H9 (cell line): ENCODE results near the gene SPTY2D1. TPM values are rescaled to one million over a fixed set of nuclear protein-coding genes. Genes with fewer than 3 reads are reported as not detected.

Experiments
- DNase-seq: peaks from one replicate; pipeline ENCODE4 v3.0.0-alpha.2; 2017
- H2AFZ ChIP-seq: one replicate; pipeline ENCODE4 v1.6.1; 2013; ENCODE audit warnings: mild to moderate bottlenecking, low read length, control low read depth, moderate library complexity
- H2AK5ac ChIP-seq: 2 replicates; pipeline ENCODE4 v1.6.1; 2013; ENCODE audit warnings: low read length, control low read depth, mixed read lengths; ENCODE audit not compliant: insufficient read length
- H2BK120ac ChIP-seq: one replicate; pipeline ENCODE4 v1.6.1; 2013; ENCODE audit warnings: low read depth, mild to moderate bottlenecking, low read length, control low read depth, inconsistent platforms; ENCODE audit not compliant: poor library complexity, severe bottlenecking
- H2BK12ac ChIP-seq: 2 replicates; pipeline ENCODE4 v1.6.1; 2013; ENCODE audit warnings: low read length, control low read depth, mixed read lengths, low read depth; ENCODE audit not compliant: insufficient read length
- H2BK15ac ChIP-seq: 2 replicates; pipeline ENCODE4 v1.6.1; 2013; ENCODE audit warnings: low read depth, low read length, control low read depth
- H2BK20ac ChIP-seq: one replicate; pipeline ENCODE4 v1.6.1; 2013; ENCODE audit warnings: low read depth, mild to moderate bottlenecking, low read length, control low read depth, inconsistent platforms; ENCODE audit not compliant: poor library complexity, severe bottlenecking
- H2BK5ac ChIP-seq: 2 replicates; pipeline ENCODE4 v1.6.1; 2013; ENCODE audit warnings: low read length, control low read depth, mixed read lengths; ENCODE audit not compliant: insufficient read length
- H3K14ac ChIP-seq: 2 replicates; pipeline ENCODE4 v1.6.1; 2013; ENCODE audit warnings: low read length, control low read depth; ENCODE audit not compliant: insufficient read depth
- H3K18ac ChIP-seq: 2 replicates; pipeline ENCODE4 v1.6.1; 2013; ENCODE audit warnings: low read depth, mild to moderate bottlenecking, mixed read lengths, low read length, control low read depth; ENCODE audit not compliant: insufficient read length
- H3K23ac ChIP-seq: 2 replicates; pipeline ENCODE4 v1.6.1; 2013; ENCODE audit warnings: low read length, control low read depth, mixed read lengths, low read depth; ENCODE audit not compliant: insufficient read length
- H3K23me2 ChIP-seq: 2 replicates; pipeline ENCODE4 v1.6.1; 2013; ENCODE audit warnings: low read depth, mild to moderate bottlenecking, mixed read lengths, low read length, control low read depth; ENCODE audit not compliant: insufficient read length, poor library complexity, severe bottlenecking
- H3K27ac ChIP-seq: 2 replicates; pipeline ENCODE4 v1.5.1; 2013; ENCODE audit warnings: low read length, control low read depth, mixed read lengths, low read depth; ENCODE audit not compliant: insufficient read length
- H3K27me3 ChIP-seq: 2 replicates; pipeline ENCODE4 v1.6.1; 2013; ENCODE audit warnings: low read length, control low read depth, inconsistent platforms; ENCODE audit not compliant: insufficient read depth
- H3K4ac ChIP-seq: 2 replicates; pipeline ENCODE4 v1.6.1; 2013; ENCODE audit warnings: low read depth, mild to moderate bottlenecking, control low read depth, inconsistent platforms, low read length, moderate library complexity
- H3K4me1 ChIP-seq: 2 replicates; pipeline ENCODE4 v1.6.1; 2013; ENCODE audit warnings: low read length, control low read depth, inconsistent platforms; ENCODE audit not compliant: insufficient read depth
- H3K4me2 ChIP-seq: 2 replicates; pipeline ENCODE4 v1.6.1; 2013; ENCODE audit warnings: low read length, control low read depth, mixed read lengths; ENCODE audit not compliant: insufficient read length, insufficient read depth
- H3K56ac ChIP-seq: 2 replicates; pipeline ENCODE4 v1.6.1; 2013; ENCODE audit warnings: low read depth, mild to moderate bottlenecking, mixed read lengths, low read length, control low read depth; ENCODE audit not compliant: insufficient read length
- H3K79me1 ChIP-seq: 2 replicates; pipeline ENCODE4 v1.6.1; 2013; ENCODE audit warnings: low read depth, mild to moderate bottlenecking, moderate library complexity, low read length, control low read depth, inconsistent platforms; ENCODE audit not compliant: insufficient read depth, poor library complexity, severe bottlenecking
- H3K79me2 ChIP-seq: 2 replicates; pipeline ENCODE4 v1.6.1; 2013; ENCODE audit warnings: low read length, control low read depth, inconsistent platforms; ENCODE audit not compliant: insufficient read depth
- H3K9ac ChIP-seq: 2 replicates; pipeline ENCODE4 v1.6.1; 2013; ENCODE audit warnings: low read length, control low read depth, mixed read lengths; ENCODE audit not compliant: insufficient read length; ENCODE audit errors: extremely low read depth
- H3K9me3 ChIP-seq: one replicate; pipeline ENCODE4 v1.6.1; 2013; ENCODE audit warnings: low read depth, low read length, inconsistent platforms; ENCODE audit not compliant: control insufficient read depth
- H3T11ph ChIP-seq: one replicate; pipeline ENCODE4 v1.6.1; 2013; ENCODE audit warnings: mild to moderate bottlenecking, low read length, control low read depth, inconsistent platforms
- H4K20me1 ChIP-seq: one replicate; pipeline ENCODE4 v1.6.1; 2013; ENCODE audit not compliant: control insufficient read depth, insufficient read length, insufficient read depth
- H4K5ac ChIP-seq: 2 replicates; pipeline ENCODE4 v1.6.1; 2013; ENCODE audit warnings: low read depth, mild to moderate bottlenecking, mixed read lengths, low read length, control low read depth; ENCODE audit not compliant: insufficient read length
- H4K8ac ChIP-seq: replicated peaks from 2 replicates; pipeline ENCODE4 v1.6.1; 2013; ENCODE audit warnings: low read length, control low read depth, mixed read lengths, low read depth; ENCODE audit not compliant: insufficient read length
- H4K91ac ChIP-seq: 2 replicates; pipeline ENCODE4 v1.6.1; 2013; ENCODE audit warnings: low read depth, mild to moderate bottlenecking, moderate library complexity, mixed read lengths, low read length, control low read depth; ENCODE audit not compliant: insufficient read length
- H3K27ac Mint-ChIP-seq, 3 experiments: 2 replicates in 2 of 3; 3 replicates in 1 of 3; pipeline ENCODE4 v1.8.0; 2020 to 2021; ENCODE audit warnings: mixed read lengths in 3 of 3, mild to moderate bottlenecking in 1 of 3, moderate library complexity in 1 of 3
- H3K27me3 Mint-ChIP-seq: 2 replicates; pipeline ENCODE4 v1.8.0; 2021; ENCODE audit warnings: low read depth, mild to moderate bottlenecking, moderate library complexity, mixed read lengths
- H3K36me3 Mint-ChIP-seq, 3 experiments: 2 replicates in 2 of 3; 3 replicates in 1 of 3; pipeline ENCODE4 v1.8.0; 2020 to 2021; ENCODE audit warnings: low read depth in 3 of 3, mixed read lengths in 3 of 3; ENCODE audit not compliant: insufficient read depth in 1 of 3
- H3K4me1 Mint-ChIP-seq, 2 experiments: 2 replicates each; pipeline ENCODE4 v1.8.0; 2020; ENCODE audit warnings: mixed read lengths in 2 of 2
- H3K4me3 Mint-ChIP-seq, 2 experiments: 2 replicates in 1 of 2; 3 replicates in 1 of 2; pipeline ENCODE4 v1.8.0; 2020 to 2021; ENCODE audit warnings: mild to moderate bottlenecking in 2 of 2, mixed read lengths in 2 of 2, moderate library complexity in 1 of 2
- H3K9me3 Mint-ChIP-seq, 2 experiments: 2 replicates in 1 of 2; 3 replicates in 1 of 2; pipeline ENCODE4 v1.8.0; 2020; ENCODE audit warnings: mild to moderate bottlenecking in 2 of 2, mixed read lengths in 2 of 2, moderate library complexity in 1 of 2
- WGBS: extraction: QIAGEN DNeasy Blood & Tissue Kit; methylation state at CpG from one replicate; pipeline ENCODE4 v1.1.7; 2013; ENCODE audit warnings: missing lambda C conversion rate, low lambda C conversion rate, mixed read lengths; ENCODE audit not compliant: insufficient read length; ENCODE audit errors: extremely low coverage; 5-methylcytosine and 5-hydroxymethylcytosine counted together
- total RNA-seq: library from RNA; stranded (reverse); gene quantifications from 2 replicates; pipeline ENCODE4 v1.2.1, GENCODE V29; 2021
- TF ChIP-seq, protein P1 (sequence below): fragments of 200-600 bp; sonication (generic); conservative IDR thresholded peaks from 3 replicates; pipeline ENCODE4 v1.8.0; 2021; ENCODE audit warnings: antibody characterized with exemption, mild to moderate bottlenecking

Gene SPTY2D1
- total RNA-seq, 1 experiment from 2014 or later: 15.9 TPM

DNA sequence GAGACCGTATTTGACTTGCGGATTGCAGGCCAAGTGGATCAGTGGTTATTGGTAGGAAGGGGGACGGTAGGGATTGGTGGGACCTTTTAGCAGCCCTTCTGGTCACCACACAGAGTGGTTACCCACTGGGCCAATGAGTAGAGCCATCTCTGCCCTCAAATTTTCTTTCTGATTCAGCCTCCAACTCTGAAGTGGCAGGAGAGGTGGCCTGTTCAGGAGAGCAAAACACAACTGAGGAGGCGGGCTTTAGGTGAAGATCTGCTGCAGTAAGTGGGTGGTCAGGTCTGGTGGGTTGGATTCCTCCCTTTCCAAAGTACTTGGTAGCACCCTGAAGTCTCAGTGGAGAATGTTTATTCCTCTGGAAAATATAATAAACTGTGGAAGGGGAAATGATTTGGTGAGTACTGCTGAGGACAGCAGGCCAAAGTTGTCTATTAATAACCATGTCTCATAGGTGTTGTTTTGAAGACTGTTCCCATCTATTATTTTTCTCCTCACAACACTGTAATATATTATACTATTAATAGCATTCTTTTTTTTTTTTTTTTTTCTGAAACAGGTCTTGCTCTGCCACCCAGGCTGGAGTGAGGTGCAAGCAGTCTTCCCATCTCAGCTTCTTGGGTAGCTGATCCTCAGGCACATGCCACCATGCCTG is 33.1 kb downstream of the SPTY2D1 start:
- Histone ChIP-seq H2BK20ac (no peak overlapping the region), H3K9me3 (no peaks in the 10 kb centered on the region), H3K18ac (no peak overlapping the region), H4K8ac (no peak overlapping the region), H3K23me2 (no peaks in the 10 kb centered on the region), H3K4me1 (no peaks in the 10 kb centered on the region), H3K4me2 (no peak overlapping the region), H3K79me1 (no peaks in the 10 kb centered on the region), H3K14ac (no peak overlapping the region), H3K27me3 (no peaks in the 10 kb centered on the region), H4K20me1 (no peaks in the 10 kb centered on the region), H2BK120ac (no peak overlapping the region), H4K91ac (no peak overlapping the region), H3K9ac (no peak overlapping the region), H3K23ac (no peak overlapping the region), H3K4ac (no peak overlapping the region), H2BK15ac (no peak overlapping the region), H2BK12ac (no peak overlapping the region), H2BK5ac (no peak overlapping the region), H2AK5ac (no peak overlapping the region), H2AFZ (no peak overlapping the region), H4K5ac (no peak overlapping the region), H3K56ac (no peak overlapping the region), H3K79me2 (no peaks in the 10 kb centered on the region), H3T11ph (no peak overlapping the region), H3K27ac (no peak overlapping the region)
- WGBS: no CpG with 5 or more reads among the region's 4 CpGs
- TF ChIP-seq, protein P1, sequence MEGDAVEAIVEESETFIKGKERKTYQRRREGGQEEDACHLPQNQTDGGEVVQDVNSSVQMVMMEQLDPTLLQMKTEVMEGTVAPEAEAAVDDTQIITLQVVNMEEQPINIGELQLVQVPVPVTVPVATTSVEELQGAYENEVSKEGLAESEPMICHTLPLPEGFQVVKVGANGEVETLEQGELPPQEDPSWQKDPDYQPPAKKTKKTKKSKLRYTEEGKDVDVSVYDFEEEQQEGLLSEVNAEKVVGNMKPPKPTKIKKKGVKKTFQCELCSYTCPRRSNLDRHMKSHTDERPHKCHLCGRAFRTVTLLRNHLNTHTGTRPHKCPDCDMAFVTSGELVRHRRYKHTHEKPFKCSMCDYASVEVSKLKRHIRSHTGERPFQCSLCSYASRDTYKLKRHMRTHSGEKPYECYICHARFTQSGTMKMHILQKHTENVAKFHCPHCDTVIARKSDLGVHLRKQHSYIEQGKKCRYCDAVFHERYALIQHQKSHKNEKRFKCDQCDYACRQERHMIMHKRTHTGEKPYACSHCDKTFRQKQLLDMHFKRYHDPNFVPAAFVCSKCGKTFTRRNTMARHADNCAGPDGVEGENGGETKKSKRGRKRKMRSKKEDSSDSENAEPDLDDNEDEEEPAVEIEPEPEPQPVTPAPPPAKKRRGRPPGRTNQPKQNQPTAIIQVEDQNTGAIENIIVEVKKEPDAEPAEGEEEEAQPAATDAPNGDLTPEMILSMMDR: no peak
- Mint-ChIP-seq H3K27ac (peak overlapping the region in 1 of 3 experiments; percentile 73; a peak in 2 of 7 replicates), H3K27me3 (no peaks in the 10 kb centered on the region), H3K9me3 (no peaks in the 10 kb centered on the region; a peak in 1 of 5 replicates), H3K4me3 (no peak overlapping the region), H3K36me3 (peaks cover 6 to 14% (median 13%) of the 10 kb centered on the region in 3 experiments; a peak in 6 of 7 replicates), H3K4me1 (peaks cover 2 to 5% of the 10 kb centered on the region in 2 experiments; a peak in 3 of 4 replicates)
- DNase-seq: no peak
